Hepatocyte (in vitro differentiated cells): ENCODE results near the gene MSH5. TPM values are rescaled to one million over a fixed set of nuclear protein-coding genes. Genes with fewer than 3 reads are reported as not detected.

ENCODE experiments used
- DNase-seq: peaks from one replicate; pipeline ENCODE4 v3.0.0-alpha.2; 2016; ENCODE audit warnings: low spot score
- H2AFZ ChIP-seq: fragments of 200-600 bp; sonication (generic); 2 replicates; pipeline ENCODE4 v1.6.0; 2016; ENCODE audit warnings: antibody characterized with exemption, mild to moderate bottlenecking
- H3K27ac ChIP-seq: fragments of 200-600 bp; sonication (generic); 2 replicates; pipeline ENCODE4 v1.5.1; 2016; ENCODE audit warnings: mild to moderate bottlenecking
- H3K27me3 ChIP-seq: fragments of 200-600 bp; sonication (generic); 2 replicates; pipeline ENCODE4 v1.6.1; 2016
- H3K36me3 ChIP-seq: fragments of 200-600 bp; sonication (generic); replicated peaks from 2 replicates; pipeline ENCODE4 v1.5.1; 2016; ENCODE audit warnings: low read depth; ENCODE audit not compliant: insufficient read depth
- H3K4me1 ChIP-seq: fragments of 200-600 bp; sonication (generic); 2 replicates; pipeline ENCODE4 v1.5.1; 2016; ENCODE audit warnings: mild to moderate bottlenecking, moderate library complexity; ENCODE audit not compliant: insufficient read depth
- H3K4me2 ChIP-seq: fragments of 200-600 bp; sonication (generic); 2 replicates; pipeline ENCODE4 v1.6.0; 2016
- H3K4me3 ChIP-seq: fragments of 200-600 bp; sonication (generic); 2 replicates; pipeline ENCODE4 v1.5.1; 2016; ENCODE audit warnings: mild to moderate bottlenecking
- H3K79me2 ChIP-seq: fragments of 200-600 bp; sonication (generic); 2 replicates; pipeline ENCODE4 v1.6.0; 2017; ENCODE audit warnings: mild to moderate bottlenecking
- H3K9me2 ChIP-seq: fragments of 200-600 bp; sonication (generic); replicated peaks from 2 replicates; pipeline ENCODE4 v1.6.0; 2017; ENCODE audit warnings: mild to moderate bottlenecking; ENCODE audit not compliant: insufficient read depth
- H3K9me3 ChIP-seq: fragments of 200-600 bp; sonication (generic); 2 replicates; pipeline ENCODE4 v1.5.1; 2016; ENCODE audit warnings: low read depth, mild to moderate bottlenecking
- H4K20me1 ChIP-seq: fragments of 200-600 bp; sonication (generic); 2 replicates; pipeline ENCODE4 v1.6.0; 2016; ENCODE audit warnings: mild to moderate bottlenecking; ENCODE audit not compliant: insufficient read depth, poor library complexity, severe bottlenecking
- EZH2 ChIP-seq: fragments of 200-600 bp; sonication (generic); IDR thresholded peaks from 2 replicates; pipeline ENCODE4 v1.6.1; 2016; ENCODE audit warnings: antibody characterized with exemption, mild to moderate bottlenecking, borderline replicate concordance
- EZH2phosphoT487 ChIP-seq: fragments of 200-600 bp; sonication (generic); IDR thresholded peaks from one replicate; pipeline ENCODE4 v1.6.1; 2018; ENCODE audit warnings: antibody characterized with exemption, mild to moderate bottlenecking, low read depth, moderate library complexity; ENCODE audit not compliant: unreplicated experiment, severe bottlenecking
- WGBS: methylation state at CpG from one replicate; pipeline ENCODE4 v1.1.6; 2016; ENCODE audit warnings: low lambda C conversion rate; ENCODE audit errors: missing lambda C conversion rate; 5-methylcytosine and 5-hydroxymethylcytosine counted together
- polyA plus RNA-seq: library from polyadenylated mRNA; unstranded; fragments of >200 nt; fragmentation: Nextera tagmentation; extraction: Ambion mirVana; gene quantifications from 2 replicates; pipeline ENCODE4 v1.2.1, GENCODE V29; 2016
- total RNA-seq: library from RNA; depleted of rRNA; stranded (reverse); fragments of >200 nt; gene quantifications from 2 replicates; pipeline ENCODE4 v1.2.3, GENCODE V29; 2014
- TF ChIP-seq, protein P1 (sequence below): fragments of 200-600 bp; sonication (generic); IDR thresholded peaks from 2 replicates; pipeline ENCODE4 v1.5.1; 2016; ENCODE audit warnings: antibody characterized with exemption, mild to moderate bottlenecking; ENCODE audit not compliant: poor library complexity

Gene MSH5
- total and polyA plus RNA-seq, 2 experiments from 2014 or later: 4.9 to 6.4 TPM

DNA sequence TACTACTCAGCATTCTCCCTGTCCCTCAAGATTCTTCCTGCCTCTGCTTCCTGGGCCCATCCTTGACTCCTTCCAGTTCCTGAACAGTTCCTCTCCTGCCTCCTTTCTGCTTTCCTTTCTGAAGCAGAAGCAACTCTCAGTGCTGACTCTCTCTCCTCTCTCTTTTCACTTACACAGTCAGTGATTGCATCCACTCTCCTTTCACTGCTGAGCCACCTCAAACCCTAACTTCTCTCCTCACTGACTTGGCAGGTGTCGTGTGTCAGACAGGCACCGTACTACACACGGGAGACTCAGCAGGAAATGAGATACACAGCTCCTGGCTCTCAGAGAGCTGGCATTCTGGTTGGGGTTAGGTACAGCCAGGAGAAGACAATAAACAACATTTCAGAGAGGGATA, 42.2 kb upstream of the MSH5 start:
- Histone ChIP-seq H3K36me3 (no peaks in the 10 kb centered on the region), H3K27me3 (no peaks in the 10 kb centered on the region), H3K4me1 (peaks cover 21% of the 10 kb centered on the region), H3K9me2 (no peaks in the 10 kb centered on the region), H3K79me2 (peaks cover 54% of the 10 kb centered on the region), H3K4me2 (no peak overlapping the region), H4K20me1 (peaks cover 5% of the 10 kb centered on the region), H3K27ac (no peak overlapping the region), H3K9me3 (no peaks in the 10 kb centered on the region), H3K4me3 (no peak overlapping the region), H2AFZ (no peak overlapping the region)
- TF ChIP-seq, protein P1, sequence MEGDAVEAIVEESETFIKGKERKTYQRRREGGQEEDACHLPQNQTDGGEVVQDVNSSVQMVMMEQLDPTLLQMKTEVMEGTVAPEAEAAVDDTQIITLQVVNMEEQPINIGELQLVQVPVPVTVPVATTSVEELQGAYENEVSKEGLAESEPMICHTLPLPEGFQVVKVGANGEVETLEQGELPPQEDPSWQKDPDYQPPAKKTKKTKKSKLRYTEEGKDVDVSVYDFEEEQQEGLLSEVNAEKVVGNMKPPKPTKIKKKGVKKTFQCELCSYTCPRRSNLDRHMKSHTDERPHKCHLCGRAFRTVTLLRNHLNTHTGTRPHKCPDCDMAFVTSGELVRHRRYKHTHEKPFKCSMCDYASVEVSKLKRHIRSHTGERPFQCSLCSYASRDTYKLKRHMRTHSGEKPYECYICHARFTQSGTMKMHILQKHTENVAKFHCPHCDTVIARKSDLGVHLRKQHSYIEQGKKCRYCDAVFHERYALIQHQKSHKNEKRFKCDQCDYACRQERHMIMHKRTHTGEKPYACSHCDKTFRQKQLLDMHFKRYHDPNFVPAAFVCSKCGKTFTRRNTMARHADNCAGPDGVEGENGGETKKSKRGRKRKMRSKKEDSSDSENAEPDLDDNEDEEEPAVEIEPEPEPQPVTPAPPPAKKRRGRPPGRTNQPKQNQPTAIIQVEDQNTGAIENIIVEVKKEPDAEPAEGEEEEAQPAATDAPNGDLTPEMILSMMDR: no peak
- TF ChIP-seq EZH2 (no peak), EZH2phosphoT487 (no peak)
- no peak for DNase-seq
- 65% methylated on average over 3 of the region's 3 CpGs for WGBS

DNA sequence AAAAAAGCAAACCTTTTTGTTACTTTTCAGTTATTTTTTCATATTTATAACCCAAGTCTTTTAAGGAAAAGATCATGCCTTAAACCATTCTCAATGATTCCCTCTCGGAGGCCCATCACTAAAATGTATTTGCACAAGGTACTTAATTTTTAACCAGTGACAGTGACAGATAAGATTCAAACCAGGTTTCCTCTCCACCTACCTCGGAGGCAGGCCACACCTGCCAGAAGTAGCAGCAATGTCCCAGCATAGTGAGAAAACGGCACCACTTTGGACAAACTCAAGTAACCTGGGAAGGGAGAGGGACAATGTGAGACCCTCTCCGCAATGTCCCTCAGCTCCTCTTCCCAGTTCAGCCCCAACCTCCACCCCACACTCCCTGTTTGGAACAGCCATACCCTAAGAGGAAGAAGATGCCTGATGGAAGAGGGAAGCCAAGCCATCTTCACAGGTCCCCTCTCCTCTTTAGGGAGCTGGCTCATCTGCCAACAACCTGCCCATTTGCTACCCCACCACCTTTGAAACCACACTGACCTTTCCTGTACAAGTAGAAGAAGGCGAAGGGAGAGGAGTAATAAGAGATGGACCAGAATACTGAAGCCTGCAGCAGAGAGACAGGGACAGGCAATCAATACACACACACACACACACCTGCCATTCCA, 38.9 kb upstream of the MSH5 start:
- H3K4me2 ChIP-seq: peak overlapping the region; percentile 97
- H4K20me1 ChIP-seq: peaks cover 5% of the 10 kb centered on the region
- H3K9me3 ChIP-seq: no peaks in the 10 kb centered on the region
- H3K4me3 ChIP-seq: peak overlapping the region; percentile 7
- peaks cover 26% of the 10 kb centered on the region for H3K4me1 ChIP-seq
- H3K27ac ChIP-seq: peak overlapping the region; percentile 96
- H2AFZ ChIP-seq: no peak overlapping the region
- no peak for DNase-seq
- no peaks in the 10 kb centered on the region for H3K36me3 ChIP-seq
- TF ChIP-seq EZH2: no peak
- TF ChIP-seq, protein P1: no peak
- no peak for TF ChIP-seq EZH2phosphoT487
- 65% methylated on average over 5 of the region's 5 CpGs for WGBS
- peaks cover 56% of the 10 kb centered on the region for H3K79me2 ChIP-seq
- H3K27me3 ChIP-seq: no peaks in the 10 kb centered on the region
- H3K9me2 ChIP-seq: no peaks in the 10 kb centered on the region

DNA sequence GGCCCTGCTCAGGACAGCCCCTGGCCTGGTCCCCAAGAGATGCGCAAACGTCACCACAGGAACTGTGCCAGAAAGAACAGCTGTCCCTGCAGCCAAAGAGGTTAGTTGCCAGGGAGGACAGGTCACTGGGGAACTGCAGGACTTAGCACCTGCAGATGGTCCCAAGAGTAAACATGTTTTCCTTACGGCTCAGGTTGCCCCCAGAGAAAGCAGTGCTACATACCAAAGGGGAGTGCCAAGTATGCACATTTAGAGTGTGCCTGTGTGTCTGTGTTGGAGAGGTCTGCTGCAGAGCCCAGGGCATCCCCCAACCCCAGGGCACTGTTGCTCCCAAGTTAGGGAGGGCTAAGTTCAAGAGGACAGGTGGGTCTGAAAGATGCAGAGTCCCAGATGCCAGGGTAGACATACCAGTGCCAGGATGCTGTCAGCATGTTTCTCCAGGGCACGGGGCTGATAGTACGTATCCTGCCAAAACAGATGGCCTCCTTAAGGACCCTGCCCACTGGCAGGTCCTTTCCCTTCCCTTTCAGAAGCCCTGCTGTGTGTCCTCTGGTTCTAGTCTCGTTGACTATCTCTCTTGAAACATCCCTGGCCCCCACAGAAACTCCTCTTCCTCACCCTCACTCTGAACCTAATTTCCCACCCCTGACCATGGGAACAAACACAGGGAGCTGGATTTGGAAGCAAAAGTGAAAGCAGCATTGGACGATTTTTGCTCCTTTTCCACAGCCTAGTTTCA, 38.0 kb upstream of the MSH5 start:
- Histone ChIP-seq H3K9me3 (no peaks in the 10 kb centered on the region), H3K27ac (peak overlapping the region; percentile 96), H3K4me2 (peak overlapping the region; percentile 97), H2AFZ (peak overlapping the region; percentile 47), H3K36me3 (no peaks in the 10 kb centered on the region), H3K9me2 (no peaks in the 10 kb centered on the region), H3K4me3 (peak overlapping the region; percentile 65), H3K4me1 (peaks cover 26% of the 10 kb centered on the region), H3K27me3 (no peaks in the 10 kb centered on the region), H4K20me1 (peaks cover 5% of the 10 kb centered on the region), H3K79me2 (peaks cover 56% of the 10 kb centered on the region)
- TF ChIP-seq EZH2phosphoT487: no peak
- no peak for TF ChIP-seq EZH2
- TF ChIP-seq, protein P1: no peak
- DNase-seq: no peak
- 38% methylated on average over 7 of the region's 7 CpGs for WGBS
